ENCODE data around the gene AMER3.

- TF ChIP-seq POLR2A (IDR thresholded peaks at IDR 0.05; ENCODE audit: low read length) (no peak), GATA1 (IDR thresholded peaks at IDR 0.05; ENCODE audit: low read depth, low read length) (no peak)
These were observed 20.1 kb upstream of the AMER3 start for GRCh38 chr2:130735200-130735599.
